GM21529 (cell line): Measurements from ENCODE around the gene TRAF1.
"Not testable (repeated sequence)": the region's sequence is repeated elsewhere in the genome, so short reads cannot be mapped to it uniquely, and the experiment has no call there.

Source experiments
- ATAC-seq: cut with Tn5 transposase; IDR thresholded peaks from one replicate; pipeline ENCODE4 v1.9.1; 2021; ENCODE audit not compliant: unreplicated experiment

The TRAF1 gene

GRCh38 chr9:120926397-120926928, at the start of gene TRAF1:
TSS of gene TRAF1 (minus strand) at chr9:120926796. CDS start at chr9:120926075, 721 bp downstream.
- peak; percentile 14 for ATAC-seq

DNA sequence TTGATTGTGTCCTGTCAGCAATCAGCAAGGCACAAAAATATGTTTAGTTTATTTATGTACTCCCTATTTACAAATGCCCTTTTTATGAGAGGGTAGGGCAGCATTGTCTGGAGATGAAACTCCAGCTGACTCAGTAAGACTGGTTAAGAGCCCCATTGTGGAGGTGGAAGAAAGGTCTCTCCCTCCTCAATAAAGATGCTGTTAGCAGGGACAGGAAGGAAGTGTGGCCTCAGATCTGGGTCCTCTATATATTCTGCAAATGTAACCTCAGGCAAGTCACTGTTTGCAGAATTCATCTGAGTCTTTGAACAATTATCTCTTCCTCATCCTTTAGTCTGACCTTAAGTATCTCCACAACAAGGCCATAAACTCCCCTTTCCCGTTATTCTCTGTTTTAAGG, 48.3 kb upstream of the TRAF1 start:
- no peak for ATAC-seq

- ATAC-seq, result no peak
Observed at GRCh38 chr9:120974181-120974580, 47.6 kb upstream of the TRAF1 start.

GRCh38 chr9:120971938-120972337, 45.3 kb upstream of the TRAF1 start:
- ATAC-seq, result no peak

GRCh38 chr9:120971471-120971870, 44.9 kb upstream of the TRAF1 start:
- ATAC-seq, result not testable (repeated sequence)

GRCh38 chr9:120970244-120970643, 43.6 kb upstream of the TRAF1 start:
- no peak for ATAC-seq

DNA sequence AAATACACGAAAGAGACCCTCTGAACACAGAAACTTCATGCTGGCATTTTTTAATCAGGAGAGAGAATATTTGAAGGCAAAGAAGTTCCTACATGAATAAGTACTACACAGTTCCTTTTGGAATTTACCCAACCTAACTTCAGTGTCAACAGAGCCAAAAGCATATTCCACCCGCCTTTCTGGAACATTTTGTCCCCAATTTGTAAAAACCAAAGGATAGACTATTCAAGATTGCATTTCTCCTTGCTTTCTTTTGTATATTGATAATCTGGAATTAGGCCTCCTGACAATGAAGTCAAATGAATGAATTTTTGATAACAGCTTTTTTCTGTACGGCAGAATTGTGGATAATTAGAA, 39.4 kb upstream of the TRAF1 start:
- no peak for ATAC-seq

- no peak for ATAC-seq
Observed at GRCh38 chr9:120965344-120966012, 38.9 kb upstream of the TRAF1 start.

- no peak for ATAC-seq
Observed at GRCh38 chr9:120961936-120962335, 35.3 kb upstream of the TRAF1 start.

DNA sequence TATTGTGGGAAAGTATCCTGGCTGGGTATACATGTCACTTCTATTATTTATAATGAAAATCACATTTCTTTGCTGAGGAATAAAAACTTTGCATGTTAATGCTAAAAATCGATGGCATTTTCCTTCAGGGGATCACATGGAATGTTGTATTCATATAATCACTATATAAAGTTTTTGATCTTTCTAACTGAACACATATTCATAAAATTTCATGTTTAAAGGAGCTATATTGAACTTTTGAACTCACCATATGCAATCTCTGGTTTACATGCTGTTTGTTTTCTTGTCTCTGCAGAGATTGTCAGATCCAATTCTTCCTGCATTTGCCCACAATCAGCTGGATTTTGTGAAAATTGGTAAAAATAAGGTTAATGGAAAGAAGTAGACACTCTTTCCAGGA, 33.4 kb upstream of the TRAF1 start:
- no peak for ATAC-seq

DNA sequence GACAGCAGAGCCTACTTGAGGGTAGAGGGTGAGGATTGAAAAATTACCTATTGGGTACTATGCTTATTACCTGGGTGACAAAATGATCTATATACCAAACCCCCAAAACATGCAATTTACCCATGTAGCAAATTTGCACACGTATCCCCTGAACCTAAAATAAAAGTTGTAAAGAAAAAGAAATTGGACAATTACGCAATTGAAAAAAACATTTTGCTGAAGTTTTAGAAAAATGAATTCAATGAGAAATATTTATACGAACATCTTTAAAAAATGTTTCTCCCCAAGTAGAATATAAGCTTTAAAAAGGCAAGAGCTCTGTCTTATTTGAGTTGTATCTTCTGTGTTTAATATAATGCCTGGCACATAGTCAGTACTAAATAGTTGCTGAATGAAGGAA, 30.3 kb upstream of the TRAF1 start:
- ATAC-seq, result no peak

DNA sequence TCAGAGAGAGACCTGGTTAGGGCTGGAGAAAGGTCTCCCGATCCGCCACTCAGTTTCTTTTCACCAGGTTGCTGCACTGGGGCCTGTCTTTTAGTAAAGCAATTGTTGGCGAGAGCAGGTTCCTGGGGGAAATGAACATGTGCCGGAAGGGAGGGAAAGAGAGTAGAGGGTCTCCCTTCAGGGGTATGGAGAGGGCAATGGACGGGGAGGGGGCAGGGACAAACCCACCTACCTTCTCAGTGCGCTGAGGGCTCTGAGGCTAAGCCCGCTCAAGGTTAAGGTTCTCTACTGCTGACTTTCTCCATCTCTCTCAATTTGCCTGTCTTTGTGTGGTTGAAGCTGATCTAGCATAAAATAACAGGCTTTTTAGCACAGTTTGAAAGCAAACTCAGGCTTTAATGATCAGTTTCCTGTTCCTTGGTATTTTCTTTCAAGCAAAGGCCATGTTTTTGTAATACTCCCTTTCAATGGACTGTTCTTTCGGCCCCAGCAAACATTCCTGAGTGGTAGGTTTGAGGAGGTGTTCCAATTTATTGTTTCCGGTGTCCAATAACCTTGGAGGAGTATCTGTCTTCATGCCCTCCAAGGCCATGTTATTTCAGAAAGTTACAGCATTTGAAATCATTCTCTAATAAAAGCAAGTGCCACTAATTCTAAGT, 25.5 kb upstream of the TRAF1 start:
- no peak for ATAC-seq

DNA sequence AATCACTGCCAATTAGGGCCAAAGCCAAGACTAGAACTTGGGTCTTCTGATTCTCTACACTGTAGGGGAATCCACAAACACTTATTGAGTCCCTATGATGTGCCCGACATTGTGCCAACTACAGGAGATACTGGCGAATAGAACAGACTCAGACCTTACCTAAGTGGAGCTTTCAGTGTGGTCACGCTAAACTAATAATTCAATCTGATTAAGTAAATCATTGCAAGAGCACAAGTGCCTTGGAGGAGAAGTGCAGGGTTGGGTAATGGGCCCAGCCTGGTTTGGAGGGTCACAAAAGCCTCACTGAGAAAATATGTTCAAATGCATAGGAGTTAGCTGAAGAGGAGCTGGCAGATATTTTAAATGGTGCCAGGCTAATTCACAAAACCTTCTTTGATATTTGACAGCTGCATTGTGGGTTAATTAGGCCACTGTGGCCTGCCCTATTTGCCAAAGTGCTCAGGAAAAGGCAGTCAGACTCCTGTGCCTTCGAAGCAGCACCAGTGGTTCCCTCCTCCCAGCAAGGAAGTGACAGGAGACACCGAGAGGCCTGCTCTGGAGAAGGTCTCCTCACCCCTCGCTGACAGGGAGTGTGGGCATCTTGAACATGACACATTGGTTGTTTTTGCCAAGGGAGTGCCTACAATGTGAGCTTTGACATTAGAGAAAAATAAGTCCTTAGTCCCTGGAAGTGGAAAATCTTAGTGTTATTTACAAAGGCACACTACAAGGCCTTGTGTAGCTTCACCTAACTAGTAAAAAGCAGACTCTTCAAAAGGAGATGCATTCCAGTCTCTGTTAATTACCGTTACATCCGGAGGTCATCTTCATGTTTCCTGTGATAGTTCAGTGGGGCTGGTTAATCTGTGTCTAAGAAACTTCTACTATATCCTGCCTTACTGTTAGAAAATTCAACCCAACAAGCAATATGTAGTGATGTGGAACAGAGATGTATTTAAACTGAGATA, 24.1 kb upstream of the TRAF1 start:
- ATAC-seq, result no peak

DNA sequence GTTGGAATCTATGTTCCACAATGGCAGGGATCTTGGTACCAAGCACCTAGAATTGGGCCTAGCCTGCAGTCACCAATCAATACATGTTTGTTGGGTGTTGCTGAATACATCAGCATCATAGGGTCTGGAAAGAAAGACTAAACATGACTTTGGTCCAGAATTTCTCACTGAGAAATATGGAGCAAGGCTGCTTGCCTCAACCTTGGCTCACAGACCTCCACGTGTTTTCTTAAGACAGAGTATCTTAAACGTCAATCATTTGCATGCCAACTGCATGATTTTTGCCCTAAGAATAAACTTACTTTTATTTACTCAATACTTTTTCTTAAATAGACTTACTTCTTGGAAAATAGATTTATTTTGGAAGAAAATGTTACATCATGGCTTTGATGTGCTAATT, 22.7 kb upstream of the TRAF1 start:
- no peak for ATAC-seq

GRCh38 chr9:120948824-120949223, 22.2 kb upstream of the TRAF1 start:
- no peak for ATAC-seq

DNA sequence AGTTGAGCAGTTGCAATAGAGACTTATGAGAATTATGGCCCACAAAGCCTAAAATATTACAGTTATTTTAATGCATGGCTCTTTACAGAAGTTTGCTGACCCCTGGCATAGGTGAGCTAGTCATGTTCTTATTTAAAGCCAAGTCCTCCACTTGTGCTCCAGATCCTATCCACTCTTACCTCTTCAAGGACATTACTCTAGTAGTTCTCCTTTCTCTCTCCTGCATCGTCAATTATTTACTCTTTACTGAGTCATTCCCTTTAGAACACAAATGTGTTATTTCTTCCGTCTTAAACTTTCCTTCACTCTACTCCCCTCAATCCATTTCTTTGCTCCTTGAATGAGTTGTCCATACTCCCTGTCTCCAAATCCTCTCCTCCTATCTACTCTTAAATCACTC, 20.6 kb upstream of the TRAF1 start:
- ATAC-seq, result no peak

DNA sequence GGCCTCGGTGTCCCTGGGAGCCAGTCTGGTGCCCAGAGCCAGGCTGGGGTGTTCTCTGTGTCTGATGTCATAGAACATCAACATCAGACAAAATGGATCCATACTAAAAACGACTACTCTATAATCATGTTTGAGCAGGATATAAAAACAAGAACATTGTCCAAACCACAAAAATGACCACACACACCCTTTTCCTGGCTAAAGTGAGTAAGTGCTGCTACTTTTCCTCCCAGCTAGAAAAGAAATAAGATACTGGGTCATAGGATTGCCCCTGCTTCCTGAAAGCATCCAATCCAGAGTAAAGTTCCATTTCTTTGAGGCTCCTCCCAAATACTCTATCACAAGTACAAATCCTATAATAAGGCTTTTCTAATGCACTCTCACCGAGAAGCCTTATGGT, 19.7 kb upstream of the TRAF1 start:
- ATAC-seq, result no peak

- ATAC-seq, result no peak
Observed at GRCh38 chr9:120944948-120945347, 18.4 kb upstream of the TRAF1 start.

DNA sequence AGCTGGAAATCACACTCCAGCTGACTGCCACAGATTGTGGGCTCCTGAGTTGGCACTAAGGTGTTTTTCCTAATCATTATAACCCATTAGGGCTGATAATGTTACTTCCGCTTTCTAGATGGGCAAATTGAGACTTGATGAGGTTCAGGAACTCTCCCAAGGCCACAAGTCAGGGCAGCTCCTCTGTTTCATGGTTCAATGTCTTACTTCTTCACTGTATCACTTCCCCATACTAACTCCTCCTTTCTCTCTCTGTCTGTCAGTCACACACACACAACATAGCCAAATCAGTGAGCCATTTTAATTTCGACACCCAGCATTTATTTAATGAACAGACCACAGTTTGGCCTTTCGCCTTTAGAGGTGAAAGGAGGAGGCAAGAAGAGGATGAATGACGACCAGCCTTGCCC, 17.8 kb upstream of the TRAF1 start:
- ATAC-seq, result peak; percentile 81

DNA sequence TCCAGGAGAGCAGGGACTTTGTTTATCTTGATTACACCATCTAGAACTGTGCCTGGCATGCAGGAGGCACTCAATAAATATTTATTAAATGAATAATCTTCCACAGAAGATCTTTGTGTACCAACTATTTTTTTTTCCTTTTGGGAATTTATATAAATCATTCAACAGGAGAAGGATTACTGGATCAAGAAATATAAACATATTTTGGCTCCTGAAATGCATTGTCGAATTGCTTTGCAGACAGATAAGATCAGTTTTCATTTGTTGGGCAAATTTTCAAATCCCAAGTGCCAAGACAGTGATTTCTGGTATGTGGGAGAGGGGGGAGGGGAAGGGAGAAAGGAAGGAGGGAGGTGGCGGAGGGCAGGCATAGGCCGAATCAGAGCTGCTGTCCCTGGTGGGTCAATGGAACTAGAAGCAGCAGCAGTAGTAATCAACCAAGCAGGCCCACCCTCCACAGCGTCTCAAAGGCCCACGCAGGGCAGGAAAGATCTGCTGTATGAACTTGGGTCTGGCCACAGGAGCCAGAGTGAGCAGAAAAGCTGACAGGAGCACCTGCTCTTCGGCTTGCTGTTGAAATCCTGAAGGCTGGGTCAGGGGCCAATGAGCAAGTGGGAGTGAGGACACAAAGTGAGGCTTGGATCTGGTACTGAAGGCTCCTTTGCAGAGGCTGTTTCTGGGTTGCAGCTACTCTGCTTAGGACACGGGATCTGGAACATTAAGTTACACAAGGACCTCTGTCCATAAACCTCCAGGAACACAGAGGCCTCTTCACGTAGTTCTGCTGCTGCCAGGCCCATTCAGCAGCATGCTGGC, 15.8 kb upstream of the TRAF1 start:
- no peak for ATAC-seq
